ENCODE data around the gene TADA2B.
"Not testable (repeated sequence)": the region's sequence is repeated elsewhere in the genome, so short reads cannot be mapped to it uniquely, and the experiment has no call there.

Gene TADA2B

DNA sequence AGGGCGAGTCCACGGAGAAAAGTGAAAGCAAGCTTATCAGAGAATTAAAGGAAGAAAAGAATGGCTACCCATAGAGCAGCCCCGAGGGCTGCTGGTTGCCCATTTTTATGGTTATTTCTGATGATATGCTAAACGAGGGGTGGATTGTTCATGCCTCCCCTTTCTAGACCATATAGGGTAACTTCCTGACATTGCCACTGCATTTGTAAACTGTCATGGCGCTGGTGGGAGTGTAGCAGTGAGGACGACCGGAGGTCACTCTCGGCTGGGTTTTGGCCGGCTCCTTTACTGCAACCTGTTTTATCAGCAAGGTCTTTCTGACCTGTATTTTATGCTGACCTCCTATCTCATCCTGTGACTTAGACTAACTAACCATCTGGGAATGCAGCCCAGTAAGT lies 41.4 kb downstream of the TADA2B start:
- H3K27me3 ChIP-seq (replicated peaks; ENCODE audit: control insufficient read depth, insufficient read depth, low read length, poor library complexity, severe bottlenecking) = peaks cover 12% of the 10 kb centered on the region
- not testable (repeated sequence) for DNase-seq; H3K9me3 ChIP-seq (ENCODE audit: control insufficient read depth, low read length); H3K36me3 ChIP-seq (ENCODE audit: control insufficient read depth, insufficient read depth, low read length); H3K4me3 ChIP-seq (ENCODE audit: insufficient read depth, low read depth, low read length, poor library complexity, severe bottlenecking); H3K4me1 ChIP-seq (ENCODE audit: control insufficient read depth, insufficient read depth, low read length, poor library complexity, severe bottlenecking); H3K27ac ChIP-seq (ENCODE audit: insufficient read depth, low read length, poor library complexity, severe bottlenecking)

- Histone ChIP-seq H3K4me3 (ENCODE audit: insufficient read depth, low read depth, low read length, poor library complexity, severe bottlenecking) (no peak overlapping the region), H3K27ac (ENCODE audit: insufficient read depth, low read length, poor library complexity, severe bottlenecking) (no peak overlapping the region), H3K27me3 (replicated peaks; ENCODE audit: control insufficient read depth, insufficient read depth, low read length, poor library complexity, severe bottlenecking) (peaks cover 12% of the 10 kb centered on the region), H3K9me3 (ENCODE audit: control insufficient read depth, low read length) (no peaks in the 10 kb centered on the region), H3K36me3 (ENCODE audit: control insufficient read depth, insufficient read depth, low read length) (no peaks in the 10 kb centered on the region), H3K4me1 (ENCODE audit: control insufficient read depth, insufficient read depth, low read length, poor library complexity, severe bottlenecking) (no peaks in the 10 kb centered on the region)
- DNase-seq = no peak
These were observed 43.2 kb downstream of the TADA2B start for GRCh38 chr4:7086384-7086783.

GRCh38 chr4:7087036-7087435 lies 43.9 kb downstream of the TADA2B start:
- Histone ChIP-seq H3K9me3 (ENCODE audit: control insufficient read depth, low read length) (no peaks in the 10 kb centered on the region), H3K27ac (ENCODE audit: insufficient read depth, low read length, poor library complexity, severe bottlenecking) (no peak overlapping the region), H3K36me3 (ENCODE audit: control insufficient read depth, insufficient read depth, low read length) (no peaks in the 10 kb centered on the region), H3K27me3 (replicated peaks; ENCODE audit: control insufficient read depth, insufficient read depth, low read length, poor library complexity, severe bottlenecking) (peaks cover 12% of the 10 kb centered on the region), H3K4me3 (ENCODE audit: insufficient read depth, low read depth, low read length, poor library complexity, severe bottlenecking) (no peak overlapping the region), H3K4me1 (ENCODE audit: control insufficient read depth, insufficient read depth, low read length, poor library complexity, severe bottlenecking) (no peaks in the 10 kb centered on the region)
- no peak for DNase-seq

DNA sequence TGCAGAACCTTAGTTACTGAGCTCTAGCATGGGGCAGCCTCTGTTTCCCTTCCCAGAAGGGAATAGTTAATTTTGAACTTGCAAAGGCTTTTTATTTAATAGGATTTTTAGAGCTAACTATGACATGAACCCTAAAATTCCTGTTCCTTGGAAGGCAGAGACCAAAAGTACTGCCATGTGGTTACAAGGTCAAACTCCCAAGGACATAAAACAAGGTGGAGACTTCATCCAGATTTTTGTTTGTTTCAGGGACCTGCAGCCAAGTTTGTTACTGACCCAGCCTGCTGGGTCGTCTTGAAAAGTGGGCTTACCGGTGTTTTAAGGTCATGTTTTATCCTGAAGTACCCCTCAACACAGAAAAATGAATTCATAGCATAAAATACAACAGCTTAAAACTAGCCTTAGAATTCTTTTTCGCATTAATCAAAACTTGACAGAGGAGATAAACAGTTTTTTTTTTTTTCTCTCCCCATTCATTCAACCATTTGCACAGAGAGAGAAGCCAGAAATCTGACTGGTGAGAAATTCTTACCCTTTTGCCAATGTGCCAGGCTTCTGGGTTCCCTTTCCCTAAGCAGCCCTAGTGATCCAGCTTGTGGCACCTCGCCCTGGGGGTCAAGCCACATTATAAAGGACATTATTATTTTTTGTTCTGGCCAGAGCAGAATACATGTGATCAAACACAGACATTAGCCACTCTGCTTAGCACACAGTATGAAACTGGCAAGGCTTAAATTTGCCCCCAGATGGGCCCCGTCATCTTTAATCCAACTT lies 46.2 kb downstream of the TADA2B start:
- H3K36me3 ChIP-seq (ENCODE audit: control insufficient read depth, insufficient read depth, low read length) = no peaks in the 10 kb centered on the region
- H3K4me1 ChIP-seq (ENCODE audit: control insufficient read depth, insufficient read depth, low read length, poor library complexity, severe bottlenecking) = no peaks in the 10 kb centered on the region
- H3K27me3 ChIP-seq (replicated peaks; ENCODE audit: control insufficient read depth, insufficient read depth, low read length, poor library complexity, severe bottlenecking) = peaks cover 7% of the 10 kb centered on the region
- no peaks in the 10 kb centered on the region for H3K9me3 ChIP-seq (ENCODE audit: control insufficient read depth, low read length)
- H3K4me3 ChIP-seq (ENCODE audit: insufficient read depth, low read depth, low read length, poor library complexity, severe bottlenecking) = no peak overlapping the region
- no peak overlapping the region for H3K27ac ChIP-seq (ENCODE audit: insufficient read depth, low read length, poor library complexity, severe bottlenecking)
- no peak for DNase-seq

DNA sequence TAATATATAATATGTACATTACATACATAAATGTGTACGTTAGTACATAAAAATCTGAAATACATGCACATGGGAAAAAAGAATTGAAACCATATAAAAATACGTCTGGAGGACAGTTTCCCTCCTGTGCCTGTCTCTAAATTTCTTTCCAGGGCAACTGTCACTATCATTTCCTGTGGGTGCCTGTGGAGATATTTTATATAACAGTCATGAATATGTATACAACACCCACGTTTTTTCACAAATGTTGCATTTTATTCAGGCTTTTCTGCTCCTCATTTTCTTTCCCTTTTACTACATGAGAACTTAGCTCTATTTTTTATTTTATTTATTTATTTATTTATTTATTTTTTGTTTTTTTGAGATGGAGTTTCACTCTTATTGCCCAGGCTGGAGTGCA lies 48.9 kb downstream of the TADA2B start:
- H3K9me3 ChIP-seq (ENCODE audit: control insufficient read depth, low read length) = no peaks in the 10 kb centered on the region
- H3K36me3 ChIP-seq (ENCODE audit: control insufficient read depth, insufficient read depth, low read length) = no peaks in the 10 kb centered on the region
- no peak for DNase-seq
- H3K4me3 ChIP-seq (ENCODE audit: insufficient read depth, low read depth, low read length, poor library complexity, severe bottlenecking) = no peak overlapping the region
- no peaks in the 10 kb centered on the region for H3K27me3 ChIP-seq (replicated peaks; ENCODE audit: control insufficient read depth, insufficient read depth, low read length, poor library complexity, severe bottlenecking)
- H3K4me1 ChIP-seq (ENCODE audit: control insufficient read depth, insufficient read depth, low read length, poor library complexity, severe bottlenecking) = no peaks in the 10 kb centered on the region
- no peak overlapping the region for H3K27ac ChIP-seq (ENCODE audit: insufficient read depth, low read length, poor library complexity, severe bottlenecking)

DNA sequence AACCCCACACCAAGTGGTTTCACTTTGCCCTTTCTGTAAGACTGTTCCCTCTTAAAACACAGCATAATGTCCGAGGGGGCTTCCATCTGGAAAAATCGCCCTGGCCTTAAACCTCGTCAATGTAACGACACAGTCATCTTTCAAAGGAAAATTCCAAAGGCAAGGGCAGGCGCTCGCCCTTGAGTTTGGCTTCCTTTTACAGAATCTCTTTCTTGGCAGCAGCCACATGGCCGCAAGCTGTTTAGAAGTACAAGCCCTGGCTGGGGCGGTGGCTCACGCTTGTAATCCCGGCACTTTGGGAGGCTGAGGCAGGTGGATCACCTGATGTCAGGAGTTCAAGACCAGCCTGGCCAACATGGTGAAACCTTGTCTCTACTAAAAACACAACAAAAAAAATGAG lies 51.7 kb downstream of the TADA2B start:
- Histone ChIP-seq H3K36me3 (ENCODE audit: control insufficient read depth, insufficient read depth, low read length) (no peaks in the 10 kb centered on the region), H3K27me3 (replicated peaks; ENCODE audit: control insufficient read depth, insufficient read depth, low read length, poor library complexity, severe bottlenecking) (no peaks in the 10 kb centered on the region), H3K27ac (ENCODE audit: insufficient read depth, low read length, poor library complexity, severe bottlenecking) (no peak overlapping the region), H3K4me1 (ENCODE audit: control insufficient read depth, insufficient read depth, low read length, poor library complexity, severe bottlenecking) (no peaks in the 10 kb centered on the region), H3K9me3 (ENCODE audit: control insufficient read depth, low read length) (no peaks in the 10 kb centered on the region), H3K4me3 (ENCODE audit: insufficient read depth, low read depth, low read length, poor library complexity, severe bottlenecking) (no peak overlapping the region)
- DNase-seq = no peak

DNA sequence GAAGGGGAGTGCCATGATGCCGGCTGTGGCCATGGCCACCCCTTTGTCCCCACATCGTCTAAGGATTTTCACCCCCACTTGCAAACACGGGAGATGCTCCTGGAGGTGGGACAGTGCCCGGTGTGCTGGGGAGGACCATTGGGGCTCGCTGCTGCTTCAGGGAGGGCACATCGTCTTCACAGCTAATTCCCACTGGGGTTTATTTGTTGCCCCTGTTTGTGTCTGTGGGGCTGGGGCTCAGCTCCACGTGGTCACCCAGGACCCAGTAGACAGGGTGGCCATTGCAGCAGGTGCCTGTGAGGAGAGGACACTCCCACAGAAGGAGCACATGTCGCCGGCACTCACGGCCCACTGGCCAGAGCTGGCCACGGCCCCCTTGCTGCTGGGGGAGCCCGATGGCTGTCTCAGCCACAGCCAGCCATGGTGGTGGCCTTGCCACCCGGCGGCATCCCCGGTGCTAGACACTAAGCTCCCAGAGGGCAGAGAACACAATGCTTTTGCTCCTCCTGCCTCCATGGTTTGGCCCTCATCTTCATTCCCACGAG lies 52.5 kb downstream of the TADA2B start:
- Histone ChIP-seq H3K4me3 (ENCODE audit: insufficient read depth, low read depth, low read length, poor library complexity, severe bottlenecking) (no peak overlapping the region), H3K9me3 (ENCODE audit: control insufficient read depth, low read length) (no peaks in the 10 kb centered on the region)
- DNase-seq = no peak

DNA sequence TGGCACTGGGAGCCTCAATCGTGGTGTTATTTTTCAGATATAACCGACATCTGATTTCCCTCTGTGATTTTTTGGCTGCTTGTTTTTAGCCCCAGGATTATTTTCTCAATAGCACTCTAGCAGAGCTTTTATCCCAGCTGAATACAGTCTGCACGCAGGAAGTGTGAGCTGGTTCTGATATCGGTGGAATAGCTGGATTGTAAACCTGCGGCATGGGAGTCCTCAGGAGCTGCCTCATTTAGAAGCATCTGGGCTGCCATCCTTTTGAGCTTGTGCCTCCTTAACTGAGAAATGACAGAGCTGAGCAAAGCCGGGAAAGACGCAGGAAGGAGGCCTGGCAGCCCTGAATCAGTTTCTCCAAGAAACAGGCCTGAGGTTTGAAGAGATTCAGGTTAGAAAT lies 53.1 kb downstream of the TADA2B start:
- Histone ChIP-seq H3K36me3 (ENCODE audit: control insufficient read depth, insufficient read depth, low read length) (no peaks in the 10 kb centered on the region), H3K27me3 (replicated peaks; ENCODE audit: control insufficient read depth, insufficient read depth, low read length, poor library complexity, severe bottlenecking) (no peaks in the 10 kb centered on the region), H3K4me1 (ENCODE audit: control insufficient read depth, insufficient read depth, low read length, poor library complexity, severe bottlenecking) (no peaks in the 10 kb centered on the region), H3K9me3 (ENCODE audit: control insufficient read depth, low read length) (no peaks in the 10 kb centered on the region), H3K4me3 (ENCODE audit: insufficient read depth, low read depth, low read length, poor library complexity, severe bottlenecking) (no peak overlapping the region), H3K27ac (ENCODE audit: insufficient read depth, low read length, poor library complexity, severe bottlenecking) (no peak overlapping the region)
- DNase-seq = no peak

More for the DNA sequence above, 52.5 kb downstream of the TADA2B start:
- Histone ChIP-seq H3K27ac (ENCODE audit: insufficient read depth, low read length, poor library complexity, severe bottlenecking) (no peak overlapping the region), H3K4me1 (ENCODE audit: control insufficient read depth, insufficient read depth, low read length, poor library complexity, severe bottlenecking) (no peaks in the 10 kb centered on the region), H3K27me3 (replicated peaks; ENCODE audit: control insufficient read depth, insufficient read depth, low read length, poor library complexity, severe bottlenecking) (no peaks in the 10 kb centered on the region), H3K36me3 (ENCODE audit: control insufficient read depth, insufficient read depth, low read length) (no peaks in the 10 kb centered on the region)

- peak overlapping the region; percentile 43 for H3K4me3 ChIP-seq (ENCODE audit: insufficient read depth, low read depth, low read length, poor library complexity, severe bottlenecking)
- H3K9me3 ChIP-seq (ENCODE audit: control insufficient read depth, low read length) = no peaks in the 10 kb centered on the region
- H3K36me3 ChIP-seq (ENCODE audit: control insufficient read depth, insufficient read depth, low read length) = no peaks in the 10 kb centered on the region
- DNase-seq = peak in 2 of 3 donors; percentile 21 to 34
- H3K4me1 ChIP-seq (ENCODE audit: control insufficient read depth, insufficient read depth, low read length, poor library complexity, severe bottlenecking) = peaks cover 14% of the 10 kb centered on the region
- H3K27ac ChIP-seq (ENCODE audit: insufficient read depth, low read length, poor library complexity, severe bottlenecking) = no peak overlapping the region
- H3K27me3 ChIP-seq (replicated peaks; ENCODE audit: control insufficient read depth, insufficient read depth, low read length, poor library complexity, severe bottlenecking) = no peaks in the 10 kb centered on the region
These were observed 58.7 kb downstream of the TADA2B start for GRCh38 chr4:7101692-7102515.

GRCh38 chr4:7102516-7102909 lies 59.3 kb downstream of the TADA2B start:
- H3K36me3 ChIP-seq (ENCODE audit: control insufficient read depth, insufficient read depth, low read length); DNase-seq; H3K27me3 ChIP-seq (replicated peaks; ENCODE audit: control insufficient read depth, insufficient read depth, low read length, poor library complexity, severe bottlenecking); H3K27ac ChIP-seq (ENCODE audit: insufficient read depth, low read length, poor library complexity, severe bottlenecking); H3K9me3 ChIP-seq (ENCODE audit: control insufficient read depth, low read length): not testable (repeated sequence)
- Histone ChIP-seq H3K4me3 (ENCODE audit: insufficient read depth, low read depth, low read length, poor library complexity, severe bottlenecking) (peak overlapping the region; percentile 50), H3K4me1 (ENCODE audit: control insufficient read depth, insufficient read depth, low read length, poor library complexity, severe bottlenecking) (peaks cover 14% of the 10 kb centered on the region)

Data from effector memory CD4-positive, alpha-beta T cell (primary cell).